T-helper 2 cell treated with Interferon-gamma antibody and Interleukin-4, amounts not matched to agents 100 ng/mL and 5 ng/mL, for 36 hours (primary cell): ENCODE results near the gene CFAP157. TPM values are rescaled to one million over a fixed set of nuclear protein-coding genes. Genes with fewer than 3 reads are reported as not detected.

ENCODE experiments used
- intact Hi-C: fragments of 100-400 bp; cut with micrococcal nuclease; formaldehyde crosslinking; loops from one replicate; pipeline ENCODE4 v1.15.1; 2023
- total RNA-seq: library from RNA; stranded (reverse); gene quantifications from 2 replicates; pipeline ENCODE4 v1.2.3, GENCODE V29; 2022

The CFAP157 gene
- total RNA-seq, 1 donor from 2014 or later, result not detected

GRCh38 chr9:127732444-127732843, 25.7 kb downstream of the CFAP157 start:
- intact Hi-C loops, result loop anchor here (10.0 kb wide), 1 partner anchor 508 kb away; no protein-coding TSS in a partner anchor

DNA sequence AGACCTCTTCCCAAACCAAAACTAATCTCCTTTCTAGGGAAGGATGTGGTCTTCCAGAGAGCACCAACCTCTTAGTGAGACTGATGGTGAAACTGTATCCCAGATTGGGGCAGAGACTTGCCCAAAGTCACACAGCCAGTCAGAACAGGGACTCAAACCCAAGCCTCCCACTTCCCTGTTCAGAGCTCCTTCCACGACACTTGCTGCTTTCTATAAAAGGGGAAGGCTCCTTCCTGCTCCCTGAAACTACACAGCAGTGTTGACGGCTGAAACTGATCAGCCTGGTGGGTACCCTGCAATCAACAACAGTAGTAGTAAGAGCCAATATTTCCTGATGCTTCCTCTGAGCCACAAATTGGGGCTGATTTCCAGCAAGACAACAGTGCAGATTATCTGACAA, 26.8 kb downstream of the CFAP157 start:
- intact Hi-C loops, result loop anchor here (1.0 to 10.0 kb wide), 4 partner anchors 143 to 509 kb away; no protein-coding TSS in a partner anchor

DNA sequence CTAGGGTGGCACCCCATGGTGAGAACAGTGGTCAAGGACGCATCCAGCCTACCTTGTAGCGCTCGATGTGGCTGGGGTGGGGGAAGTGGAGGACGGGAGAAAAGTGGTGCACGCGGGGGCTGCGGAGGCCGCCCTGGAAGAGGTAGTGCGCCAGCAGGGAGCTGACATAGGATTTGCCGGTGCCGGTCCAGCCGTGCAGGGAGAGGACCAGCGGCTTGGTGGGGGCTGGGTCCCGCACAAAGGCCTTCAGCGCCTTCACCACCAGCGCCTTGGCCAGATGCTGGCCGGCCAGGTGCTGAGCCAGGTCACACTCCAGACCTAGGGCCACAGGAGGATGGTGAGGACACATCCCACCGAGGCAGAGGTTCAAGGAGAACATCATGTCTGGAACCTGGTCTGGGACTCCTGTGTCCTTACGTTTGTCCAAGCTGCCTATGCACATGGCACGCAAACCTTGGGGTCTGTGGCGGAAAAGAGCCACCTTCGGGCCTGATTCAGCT, 27.5 kb downstream of the CFAP157 start:
- intact Hi-C loops, result loop anchor here (1.0 to 10.0 kb wide), 4 partner anchors 144 to 509 kb away; no protein-coding TSS in a partner anchor

- intact Hi-C loops, result loop anchor here (1.0 to 10.0 kb wide), 9 partner anchors 20 to 510 kb away; partner anchors contain the start of genes PTRH1 and ZNF79
These were observed 28.1 kb downstream of the CFAP157 start, which contains the start of gene TOR2A for GRCh38 chr9:127734747-127735529. TSS of gene TOR2A (minus strand) at chr9:127735294. CDS start at chr9:127735270, 24 bp downstream.

- intact Hi-C loops, result loop anchor here (1.0 to 10.0 kb wide), 7 partner anchors 20 to 511 kb away; partner anchors contain the start of genes PTRH1 and ZNF79
These were observed 28.9 kb downstream of the CFAP157 start for GRCh38 chr9:127735530-127736185.

DNA sequence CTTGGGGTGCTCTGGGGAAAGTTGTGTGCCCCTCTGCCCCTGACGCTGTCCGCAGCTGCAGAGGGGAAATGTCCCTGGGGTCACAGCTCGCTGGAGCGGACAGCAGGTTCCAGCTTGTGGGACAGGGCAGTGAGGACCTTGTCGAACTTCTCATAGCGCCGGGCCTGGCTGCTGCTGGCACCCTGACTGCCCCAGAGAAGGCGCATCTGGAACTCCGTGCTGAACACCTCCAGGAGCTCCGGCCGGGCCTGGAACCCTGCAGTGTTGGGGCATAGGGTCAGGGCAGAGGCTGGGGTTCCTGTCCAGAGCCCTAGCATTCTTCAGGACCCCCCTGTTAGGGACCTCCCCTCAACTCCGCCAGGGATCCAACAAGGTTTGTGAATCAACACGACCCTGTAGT, 31.9 kb downstream of the CFAP157 start:
- intact Hi-C loops, result loop anchor here (10.0 kb wide), 1 partner anchor 514 kb away; no protein-coding TSS in a partner anchor

DNA sequence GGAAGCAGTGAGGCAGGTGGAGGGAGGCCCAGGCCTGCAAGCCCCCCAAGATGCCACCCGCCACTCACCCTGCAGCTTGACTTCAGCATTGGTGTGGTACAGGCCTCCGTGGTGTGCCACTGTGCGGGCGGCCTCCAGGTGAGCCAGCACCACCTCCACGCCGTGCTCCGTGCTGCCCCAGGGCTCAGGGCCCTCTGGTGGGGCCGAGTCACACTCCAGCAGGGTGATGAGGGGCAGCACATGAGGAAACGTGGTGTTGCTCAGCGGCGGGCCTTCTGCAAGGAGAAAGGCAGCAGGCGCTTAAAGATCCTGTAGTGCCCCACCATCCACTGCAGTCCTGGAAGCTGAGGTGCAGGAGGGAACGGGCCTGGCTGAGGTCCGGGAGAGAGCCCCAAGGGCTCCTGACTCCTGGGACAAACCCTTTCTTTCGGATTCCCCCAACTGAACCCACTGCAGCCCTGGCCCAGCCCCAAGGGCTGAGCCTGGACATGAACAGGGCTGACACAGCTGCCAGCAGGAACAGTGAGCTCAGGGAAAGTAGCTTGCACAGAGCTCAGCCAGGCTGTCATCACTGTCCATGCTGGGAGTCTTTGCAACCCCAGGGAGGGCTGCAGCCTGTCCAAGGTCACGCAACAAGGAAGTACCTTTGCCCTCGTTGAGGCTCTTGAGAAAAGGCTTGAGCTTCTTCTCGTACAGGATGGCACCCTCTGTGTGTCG, 33.0 kb downstream of the CFAP157 start:
- intact Hi-C loops, result loop anchor here (10.0 kb wide), 1 partner anchor 515 kb away; no protein-coding TSS in a partner anchor

DNA sequence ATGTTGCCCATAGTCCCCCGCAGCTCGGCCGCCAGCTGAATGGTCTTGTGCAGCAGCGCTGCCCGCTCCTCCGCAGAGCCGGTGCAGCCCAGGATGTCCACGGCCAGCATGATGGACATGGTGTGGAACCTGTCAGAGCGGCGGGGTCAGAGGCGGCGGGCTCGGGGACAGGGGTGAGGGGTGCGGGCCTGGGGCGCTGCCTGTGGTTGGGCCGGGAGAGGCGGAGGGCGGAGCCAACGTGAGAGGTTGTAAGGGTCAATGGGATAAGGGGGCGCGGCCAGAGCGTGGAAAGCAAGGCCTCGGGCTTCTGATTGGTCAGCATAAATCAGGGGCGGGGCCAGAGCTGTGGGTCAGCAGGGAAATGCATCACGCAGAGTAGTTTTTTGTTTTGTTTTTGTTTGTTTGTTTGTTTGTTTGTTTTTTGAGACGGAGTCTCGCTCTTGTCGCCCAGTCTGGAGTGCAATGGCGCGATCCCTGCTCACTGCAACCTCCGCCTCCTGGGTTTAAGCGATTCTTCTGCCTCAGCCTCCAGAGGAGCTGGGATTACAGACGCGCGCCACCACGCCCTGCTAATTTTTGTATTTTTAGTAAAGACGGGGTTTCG, 35.1 kb downstream of the CFAP157 start:
- intact Hi-C loops, result no loop called here

- intact Hi-C loops, result no loop called here
These were observed 35.8 kb downstream of the CFAP157 start for GRCh38 chr9:127742435-127743088.

- intact Hi-C loops, result no loop called here
These were observed 37.8 kb downstream of the CFAP157 start for GRCh38 chr9:127744398-127745110.

DNA sequence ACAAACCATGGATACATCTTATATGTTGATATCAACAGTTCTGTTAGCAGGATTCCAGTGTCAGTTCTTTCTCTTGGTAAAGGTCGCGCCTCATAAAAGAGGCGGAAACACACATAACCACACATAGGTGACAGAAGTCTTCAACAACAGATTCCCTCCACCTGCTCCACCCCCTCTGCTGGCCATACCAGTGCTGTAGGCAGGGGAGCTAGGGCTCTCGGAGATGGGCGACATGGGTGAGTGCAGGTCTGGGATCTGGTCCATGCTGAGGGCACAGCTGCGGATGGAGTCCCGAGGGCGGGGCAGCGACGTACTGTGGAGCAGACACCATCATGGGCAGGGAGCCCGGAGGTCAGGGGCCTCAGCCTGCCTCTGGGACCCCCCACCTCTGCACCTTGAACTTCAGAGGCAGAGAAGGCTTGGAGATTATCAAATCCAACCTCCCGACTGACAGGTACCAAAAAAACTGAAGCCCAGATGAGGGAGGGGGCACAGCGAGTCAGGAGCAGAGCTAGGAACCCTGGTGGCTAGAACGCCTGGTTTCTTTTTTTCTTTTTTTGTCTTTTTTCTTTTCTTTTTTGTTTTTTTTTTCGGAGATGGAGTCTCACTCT, 40.3 kb downstream of the CFAP157 start:
- intact Hi-C loops, result no loop called here

DNA sequence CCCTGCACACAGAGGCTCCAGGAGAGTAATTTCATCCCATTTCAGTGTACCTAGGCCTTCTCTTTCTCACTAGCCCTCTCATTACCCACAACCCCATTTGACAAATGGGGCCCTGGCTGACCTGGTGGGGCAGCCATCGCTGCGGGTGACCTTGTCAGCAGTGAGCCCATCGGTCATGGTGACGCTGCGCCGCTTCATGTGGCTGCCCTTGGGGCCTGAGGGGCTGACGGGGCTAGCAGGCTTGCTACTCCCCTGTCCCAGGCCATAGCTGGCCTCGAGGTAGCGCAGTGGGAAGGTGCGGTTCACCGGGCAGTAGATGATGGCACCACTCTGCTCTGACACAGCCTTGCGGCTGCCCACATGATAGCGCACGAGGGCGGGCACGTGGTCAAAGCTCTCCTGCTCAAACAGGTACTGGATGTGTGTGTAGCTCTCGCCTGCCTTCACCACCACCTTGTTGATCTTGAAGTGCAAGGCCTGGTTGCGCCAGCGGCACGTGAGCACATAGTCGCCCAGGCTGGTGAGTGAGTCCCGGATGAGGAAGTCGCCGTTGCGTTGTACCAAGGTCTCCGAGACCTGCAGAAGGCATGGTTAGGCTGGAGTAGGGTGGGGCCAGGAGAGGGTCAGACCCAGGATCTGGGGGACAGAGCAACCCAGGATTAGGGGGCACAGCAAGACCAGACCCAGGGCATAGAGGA, 42.5 kb downstream of the CFAP157 start:
- intact Hi-C loops, result no loop called here

DNA sequence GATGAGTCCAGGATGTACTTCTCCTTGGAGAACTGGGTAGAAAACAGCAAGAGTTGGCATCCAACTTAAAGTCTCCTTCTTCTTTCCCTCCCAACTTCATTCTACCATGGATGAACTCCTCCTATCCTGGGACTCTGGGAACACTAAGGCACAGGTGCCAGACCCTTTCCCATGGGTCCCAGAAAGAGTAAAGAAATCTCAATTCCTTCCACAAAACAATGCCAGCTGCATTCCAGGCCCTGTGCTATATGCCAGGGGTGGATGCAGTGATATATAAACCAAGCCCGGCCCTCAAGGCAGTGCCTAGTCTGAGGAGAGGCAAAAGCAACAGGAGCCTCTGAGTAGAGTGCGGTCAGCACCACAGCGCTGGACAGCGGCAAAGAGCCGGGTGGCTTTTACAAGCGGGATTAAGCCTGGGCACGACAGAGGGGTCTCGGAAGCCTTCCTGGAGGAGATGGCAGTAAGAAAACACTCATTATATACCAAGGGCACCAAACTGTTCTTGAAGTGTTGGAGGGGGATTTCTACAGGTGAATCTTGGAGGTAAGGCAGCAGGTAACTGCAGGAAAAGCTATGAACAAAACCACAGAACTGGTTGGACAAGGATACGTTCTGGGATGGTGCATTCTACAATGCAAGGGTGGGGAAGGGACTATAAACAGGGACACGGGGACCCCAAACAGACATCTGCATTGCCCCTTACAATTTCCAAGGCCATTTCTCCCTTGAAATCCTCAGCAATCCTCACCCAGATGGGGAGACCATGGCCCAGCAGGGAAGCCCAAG, 44.7 kb downstream of the CFAP157 start:
- intact Hi-C loops, result no loop called here

DNA sequence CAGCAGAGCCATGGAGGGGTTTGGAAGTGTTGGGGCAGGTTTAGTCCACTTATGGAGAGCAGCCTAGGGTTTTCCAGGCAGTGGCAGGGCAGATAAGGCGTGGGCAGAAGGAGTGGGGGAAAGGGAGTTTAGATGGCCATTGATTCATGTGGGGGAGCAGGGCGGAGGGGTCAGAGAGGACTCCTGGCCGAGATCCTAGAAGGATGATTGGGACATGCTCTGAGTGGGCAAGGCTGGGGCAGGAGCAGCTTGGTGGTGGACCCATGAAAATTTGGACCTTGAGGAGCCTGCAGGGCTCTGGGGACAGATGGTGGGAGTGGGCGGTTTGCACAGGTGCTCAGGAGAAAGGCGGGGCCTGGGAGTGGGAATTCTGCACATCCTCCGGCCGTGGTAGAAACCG, 46.4 kb downstream of the CFAP157 start:
- intact Hi-C loops, result no loop called here

GRCh38 chr9:127753622-127754021, 46.8 kb downstream of the CFAP157 start:
- intact Hi-C loops, result no loop called here

DNA sequence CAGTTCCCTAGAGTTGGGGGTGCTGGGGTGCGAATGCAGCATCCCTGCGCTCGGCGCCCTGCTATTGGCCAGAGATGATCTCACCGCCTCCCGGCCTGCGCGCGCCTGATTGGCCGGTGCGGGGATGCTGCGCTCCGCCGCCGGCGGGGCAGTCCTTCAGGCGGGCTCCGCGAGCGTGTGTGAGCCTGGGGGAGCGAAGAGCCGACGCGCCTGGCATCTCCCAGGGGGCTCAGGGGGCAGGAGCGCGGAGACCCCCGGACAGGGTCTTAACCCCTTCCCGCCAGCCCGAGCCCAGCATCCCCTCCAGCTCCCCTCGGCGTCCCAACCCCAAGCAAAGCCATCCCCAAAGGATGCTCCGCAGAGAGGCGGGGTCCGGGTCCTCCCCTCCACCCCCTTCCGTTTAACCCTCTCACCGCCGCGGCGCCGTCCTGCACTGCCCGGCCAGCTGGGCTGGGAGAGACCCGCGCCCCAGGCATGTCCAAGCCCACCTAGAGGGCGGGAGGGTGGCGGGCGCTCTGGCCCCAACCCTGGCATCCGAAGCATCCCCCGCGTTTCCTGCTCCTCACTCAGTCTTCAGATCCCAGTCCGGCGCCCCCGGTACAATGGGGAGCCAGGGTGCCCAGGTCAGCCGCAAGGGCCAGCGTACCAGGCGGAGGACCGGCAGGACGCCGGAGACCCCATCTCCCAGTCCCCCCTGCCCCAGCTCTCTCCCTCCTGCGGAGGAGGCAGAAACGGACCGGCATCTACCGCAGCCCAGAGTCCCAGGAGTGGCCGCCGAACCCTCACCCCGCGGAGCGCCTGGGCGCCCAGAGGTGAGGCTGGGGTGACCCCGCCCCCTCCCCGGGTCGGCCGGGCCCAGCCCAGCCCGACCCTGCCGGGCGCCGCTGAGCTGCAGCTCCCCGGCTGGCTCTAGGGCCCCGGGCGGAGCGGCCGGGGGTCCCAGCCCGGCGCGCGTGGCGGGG, 47.6 kb downstream of the CFAP157 start:
- intact Hi-C loops, result no loop called here
